MM.1S (cell line): ENCODE data around the gene SNRPD3.
"Not testable (repeated sequence)": the region's sequence is repeated elsewhere in the genome, so short reads cannot be mapped to it uniquely, and the experiment has no call there.

Experiments
- EZH2phosphoT487 ChIP-seq: fragments of 300-600 bp; sonication (generic); IDR thresholded peaks from 2 replicates; pipeline ENCODE4 v1.6.1; 2018; ENCODE audit warnings: antibody characterized with exemption, low read length
- TF ChIP-seq, protein P1 (sequence below): fragments of 300-600 bp; sonication (generic); IDR thresholded peaks from 2 replicates; pipeline ENCODE4 v1.5.1; 2016; ENCODE audit warnings: antibody characterized with exemption, low read length, mixed read lengths

DNA sequence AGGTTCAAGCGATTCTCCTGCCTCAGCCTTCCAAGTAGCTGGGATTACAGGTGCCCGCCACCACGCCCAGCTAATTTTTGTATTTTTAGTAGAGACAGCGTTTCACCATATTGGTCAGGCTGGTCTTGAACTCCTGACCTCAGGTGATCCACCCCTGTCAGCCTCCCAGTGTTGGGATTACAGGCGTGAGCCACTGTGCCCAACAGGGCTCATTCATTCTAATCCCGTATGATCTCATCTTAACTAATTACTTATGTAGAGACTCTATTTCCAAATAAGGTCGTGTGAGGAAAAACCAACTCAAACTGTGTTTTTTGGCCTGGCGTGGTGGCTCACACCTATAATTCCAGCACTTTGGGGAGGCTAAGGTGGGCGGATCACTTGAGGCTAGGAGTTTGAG, 41.3 kb downstream of the SNRPD3 start:
- TF ChIP-seq, protein P1, sequence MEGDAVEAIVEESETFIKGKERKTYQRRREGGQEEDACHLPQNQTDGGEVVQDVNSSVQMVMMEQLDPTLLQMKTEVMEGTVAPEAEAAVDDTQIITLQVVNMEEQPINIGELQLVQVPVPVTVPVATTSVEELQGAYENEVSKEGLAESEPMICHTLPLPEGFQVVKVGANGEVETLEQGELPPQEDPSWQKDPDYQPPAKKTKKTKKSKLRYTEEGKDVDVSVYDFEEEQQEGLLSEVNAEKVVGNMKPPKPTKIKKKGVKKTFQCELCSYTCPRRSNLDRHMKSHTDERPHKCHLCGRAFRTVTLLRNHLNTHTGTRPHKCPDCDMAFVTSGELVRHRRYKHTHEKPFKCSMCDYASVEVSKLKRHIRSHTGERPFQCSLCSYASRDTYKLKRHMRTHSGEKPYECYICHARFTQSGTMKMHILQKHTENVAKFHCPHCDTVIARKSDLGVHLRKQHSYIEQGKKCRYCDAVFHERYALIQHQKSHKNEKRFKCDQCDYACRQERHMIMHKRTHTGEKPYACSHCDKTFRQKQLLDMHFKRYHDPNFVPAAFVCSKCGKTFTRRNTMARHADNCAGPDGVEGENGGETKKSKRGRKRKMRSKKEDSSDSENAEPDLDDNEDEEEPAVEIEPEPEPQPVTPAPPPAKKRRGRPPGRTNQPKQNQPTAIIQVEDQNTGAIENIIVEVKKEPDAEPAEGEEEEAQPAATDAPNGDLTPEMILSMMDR, result not testable (repeated sequence)
- not testable (repeated sequence) for TF ChIP-seq EZH2phosphoT487
